IMR-90 (cell line): Measurements from ENCODE around the gene RBFOX1. TPM values are rescaled to one million over a fixed set of nuclear protein-coding genes. Genes with fewer than 3 reads are reported as not detected.

ENCODE experiments used
- ATAC-seq: fragments of 200-7000 bp; cut with Tn5 transposase; 2 replicates; pipeline ENCODE4 v1.9.1; 2020; ENCODE audit warnings: low read depth, mild to moderate bottlenecking, moderate library complexity
- BruUV-seq: library from RNA; stranded (reverse); fragments of 400-500 nt; replicated peaks from 2 replicates; lab custom pipeline; 2021; lab: Mats Ljungman, UMichigan
- CTCF ChIA-PET: fragments of 300-600 bp; formaldehyde crosslinking; extraction: SDS; loops from one replicate; lab custom pipeline; 2021; ENCODE audit warnings: antibody characterized with exemption; lab: Yijun Ruan, JAX
- POLR2A ChIA-PET: fragments of 300-600 bp; sonication (Branson Sonifier 250); formaldehyde crosslinking; loops from one replicate; lab custom pipeline; 2022; ENCODE audit warnings: antibody characterized with exemption; ENCODE audit not compliant: unreplicated experiment; lab: Charles Lee
- DNase-seq: peaks from one replicate; pipeline ENCODE4 v3.0.0; 2013
- H2AFZ ChIP-seq: replicated peaks from 2 replicates; pipeline ENCODE3; 2013; ENCODE audit warnings: low read length, mild to moderate bottlenecking; ENCODE audit not compliant: poor library complexity
- H2AK5ac ChIP-seq: 2 replicates; pipeline ENCODE4 v1.6.1; 2013; ENCODE audit warnings: low read depth, low read length, inconsistent platforms
- H2AK9ac ChIP-seq: replicated peaks from 2 replicates; pipeline ENCODE3; 2013; ENCODE audit warnings: mild to moderate bottlenecking, low read depth, low read length, moderate library complexity; ENCODE audit not compliant: poor library complexity
- H2BK120ac ChIP-seq: 2 replicates; pipeline ENCODE4 v1.6.1; 2013; ENCODE audit warnings: low read depth, low read length, inconsistent platforms
- H2BK15ac ChIP-seq: 3 replicates; pipeline ENCODE4 v1.6.1; 2013; ENCODE audit warnings: low read depth, low read length, inconsistent platforms
- H2BK20ac ChIP-seq: 2 replicates; pipeline ENCODE4 v1.6.1; 2013; ENCODE audit warnings: low read depth, mild to moderate bottlenecking, inconsistent platforms, low read length, moderate library complexity
- H2BK5ac ChIP-seq: 2 replicates; pipeline ENCODE4 v1.6.1; 2013; ENCODE audit warnings: mild to moderate bottlenecking, low read depth, low read length, inconsistent platforms; ENCODE audit not compliant: poor library complexity, severe bottlenecking
- H3K14ac ChIP-seq: replicated peaks from 2 replicates; pipeline ENCODE4 v1.6.1; 2013; ENCODE audit warnings: low read depth, low read length, inconsistent platforms
- H3K18ac ChIP-seq: 2 replicates; pipeline ENCODE4 v1.6.1; 2013; ENCODE audit warnings: low read depth, low read length, control low read depth
- H3K23ac ChIP-seq: 2 replicates; pipeline ENCODE4 v1.6.1; 2013; ENCODE audit warnings: low read depth, low read length, inconsistent platforms
- H3K27ac ChIP-seq: 2 replicates; pipeline ENCODE4 v1.5.1; 2013; ENCODE audit warnings: mild to moderate bottlenecking, control low read depth, low read length; ENCODE audit not compliant: insufficient read depth
- H3K27me3 ChIP-seq: 2 replicates; pipeline ENCODE4 v1.6.1; 2013; ENCODE audit warnings: low read length; ENCODE audit not compliant: control insufficient read depth, insufficient read depth
- H3K36me3 ChIP-seq: 2 replicates; pipeline ENCODE4 v1.6.1; 2013; ENCODE audit warnings: low read length, mixed read lengths; ENCODE audit not compliant: control insufficient read depth, insufficient read depth
- H3K4ac ChIP-seq: 2 replicates; pipeline ENCODE4 v1.6.1; 2013; ENCODE audit warnings: low read depth, low read length, inconsistent platforms
- H3K4me1 ChIP-seq: 2 replicates; pipeline ENCODE4 v1.6.1; 2013; ENCODE audit warnings: low read length, mixed read lengths; ENCODE audit not compliant: control insufficient read depth, insufficient read depth
- H3K4me2 ChIP-seq: 2 replicates; pipeline ENCODE4 v1.6.1; 2013; ENCODE audit warnings: low read depth, mild to moderate bottlenecking, control low read depth, low read length, moderate library complexity
- H3K4me3 ChIP-seq: 2 replicates; pipeline ENCODE4 v1.5.1; 2013; ENCODE audit warnings: low read depth, mild to moderate bottlenecking, control low read depth, low read length, moderate library complexity; ENCODE audit not compliant: insufficient read depth
- H3K56ac ChIP-seq: 2 replicates; pipeline ENCODE4 v1.6.1; 2013; ENCODE audit warnings: low read length, inconsistent platforms; ENCODE audit not compliant: insufficient read depth; ENCODE audit errors: extremely low read depth
- H3K79me1 ChIP-seq, 2 experiments: 2 replicates each; pipeline ENCODE4 v1.6.1; 2013; ENCODE audit warnings: low read length in 2 of 2, inconsistent platforms in 1 of 2, low read depth in 1 of 2
- H3K9ac ChIP-seq: 2 replicates; pipeline ENCODE4 v1.6.1; 2013; ENCODE audit warnings: low read depth, low read length, control low read depth
- H3K9me1 ChIP-seq: 2 replicates; pipeline ENCODE4 v1.6.1; 2013; ENCODE audit warnings: low read length, inconsistent platforms; ENCODE audit not compliant: insufficient read depth
- H3K9me3 ChIP-seq: 2 replicates; pipeline ENCODE4 v1.6.1; 2013; ENCODE audit warnings: low read length; ENCODE audit not compliant: control insufficient read depth, insufficient read depth
- H4K20me1 ChIP-seq: 2 replicates; pipeline ENCODE4 v1.6.1; 2013; ENCODE audit warnings: low read length, inconsistent platforms; ENCODE audit not compliant: insufficient read depth
- H4K5ac ChIP-seq: 2 replicates; pipeline ENCODE4 v1.6.1; 2013; ENCODE audit warnings: mild to moderate bottlenecking, low read depth, low read length, control low read depth
- H4K8ac ChIP-seq, 2 experiments: 2 replicates each; pipeline ENCODE4 v1.6.1; 2013; ENCODE audit warnings: low read depth in 2 of 2, low read length in 2 of 2, control low read depth in 1 of 2, inconsistent platforms in 1 of 2
- H4K91ac ChIP-seq: 2 replicates; pipeline ENCODE4 v1.6.1; 2013; ENCODE audit warnings: low read depth, low read length, inconsistent platforms; ENCODE audit not compliant: insufficient read depth
- CEBPB ChIP-seq: IDR thresholded peaks from 2 replicates; pipeline ENCODE4 v1.6.1; 2012; ENCODE audit warnings: low read depth, low read length, improper control_type of control experiment
- CHD1 ChIP-seq: IDR thresholded peaks from 2 replicates; pipeline ENCODE4 v1.6.1; 2012; ENCODE audit warnings: low read depth, low read length, improper control_type of control experiment
- CTCF ChIP-seq: conservative IDR thresholded peaks from 2 replicates; pipeline ENCODE4 v1.5.1; 2012; ENCODE audit warnings: mild to moderate bottlenecking, low read depth, low read length, improper control_type of control experiment
- FOS ChIP-seq: fragments of 150-350 bp; IDR thresholded peaks from 2 replicates; pipeline ENCODE4 v1.6.1; 2016; ENCODE audit warnings: low read depth, low read length
- MAFK ChIP-seq: IDR thresholded peaks from 2 replicates; pipeline ENCODE4 v1.6.1; 2012; ENCODE audit warnings: low read depth, low read length, improper control_type of control experiment
- MAZ ChIP-seq: IDR thresholded peaks from 2 replicates; pipeline ENCODE4 v1.6.1; 2012; ENCODE audit warnings: low read depth, mild to moderate bottlenecking, low read length, improper control_type of control experiment, moderate library complexity, borderline replicate concordance
- MXI1 ChIP-seq: IDR thresholded peaks from 2 replicates; pipeline ENCODE4 v1.6.1; 2012; ENCODE audit warnings: low read depth, mild to moderate bottlenecking, low read length, moderate library complexity, borderline replicate concordance
- NFE2L2 ChIP-seq: fragments of 150-350 bp; IDR thresholded peaks from 2 replicates; pipeline ENCODE4 v1.6.1; 2016; ENCODE audit warnings: low read depth, mild to moderate bottlenecking, low read length
- POLR2A ChIP-seq: IDR thresholded peaks from 2 replicates; pipeline ENCODE4 v1.6.1; 2012; ENCODE audit warnings: mild to moderate bottlenecking, low read depth, low read length
- RAD21 ChIP-seq: IDR thresholded peaks from 2 replicates; pipeline ENCODE4 v1.6.1; 2012; ENCODE audit warnings: low read length, improper control_type of control experiment
- RCOR1 ChIP-seq: IDR thresholded peaks from 2 replicates; pipeline ENCODE4 v1.6.1; 2012; ENCODE audit warnings: mild to moderate bottlenecking, low read length, improper control_type of control experiment; ENCODE audit not compliant: insufficient replicate concordance
- RFX5 ChIP-seq: IDR thresholded peaks from 2 replicates; pipeline ENCODE4 v1.8.0; 2012; ENCODE audit warnings: low read depth, mild to moderate bottlenecking, low read length, moderate library complexity
- SMC3 ChIP-seq: fragments of 150-350 bp; IDR thresholded peaks from 2 replicates; pipeline ENCODE4 v1.6.1; 2016; ENCODE audit warnings: low read depth, mild to moderate bottlenecking, antibody characterized with exemption, low read length, moderate library complexity
- WGBS, 2 experiments: methylation state at CpG; one replicate each; pipeline versions ENCODE4 v1.1.5 to v1.1.7; 2013; ENCODE audit warnings: missing lambda C conversion rate in 2 of 2; ENCODE audit not compliant: insufficient read length in 1 of 2; ENCODE audit errors: extremely low coverage in 2 of 2; 5-methylcytosine and 5-hydroxymethylcytosine counted together
- dilution Hi-C: fragments of 300-500 bp; cut with HindIII; formaldehyde crosslinking; loops from one replicate; pipeline ENCODE4 v1.14.3; 2018; ENCODE audit warnings: low sequenced_read_pairs; ENCODE audit not compliant: unreplicated experiment
- in situ Hi-C: fragments of 300-500 bp; cut with MboI; formaldehyde crosslinking; loops from 3 replicates; pipeline ENCODE4 v1.14.3; 2019; ENCODE audit warnings: low sequenced_read_pairs, inconsistent platforms, mixed read lengths
- intact Hi-C: fragments of 100-400 bp; cut with micrococcal nuclease; formaldehyde crosslinking; loops from 2 replicates; pipeline ENCODE4 v1.10.0; 2022
- polyA plus RNA-seq, 3 experiments: library from polyadenylated mRNA; depleted of rRNA; stranded (reverse); fragments of >200 nt; gene quantifications; 2 replicates each; pipeline ENCODE4 v1.2.3, GENCODE V29; 2012; ENCODE audit warnings: low replicate concordance in 1 of 3
- total RNA-seq: library from RNA; depleted of rRNA; stranded (reverse); fragments of >200 nt; gene quantifications from 2 replicates; pipeline ENCODE4 v1.2.3, GENCODE V29; 2012
- TF ChIP-seq, protein P1 (sequence below): fragments of 150-350 bp; IDR thresholded peaks from 2 replicates; pipeline ENCODE4 v1.6.1; 2016; ENCODE audit warnings: low read depth, mild to moderate bottlenecking, low read length, moderate library complexity, borderline replicate concordance
- TF ChIP-seq, protein P2 (sequence below): fragments of 150-350 bp; IDR thresholded peaks from 2 replicates; pipeline ENCODE4 v1.6.1; 2017; ENCODE audit warnings: mild to moderate bottlenecking, antibody characterized with exemption, low read length, low read depth

Gene RBFOX1
- total and polyA plus RNA-seq, 2 of the 4 experiments (the other 2 are of a cell fraction) = not detected

GRCh38 chr16:7624871-7625766, 292.5 kb downstream of the RBFOX1 start:
- BruUV-seq = no TSS peak
- no peak overlapping the region for H4K91ac ChIP-seq
- H2BK20ac ChIP-seq = no peak overlapping the region
- no peak overlapping the region for H2BK15ac ChIP-seq
- H4K8ac ChIP-seq = no peak overlapping the region
- POLR2A ChIA-PET = no interaction called here
- no peaks in the 10 kb centered on the region for H3K36me3 ChIP-seq
- H3K56ac ChIP-seq = no peak overlapping the region
- H3K27me3 ChIP-seq = no peaks in the 10 kb centered on the region
- no peak overlapping the region for H2AK9ac ChIP-seq
- H3K9me1 ChIP-seq = no peaks in the 10 kb centered on the region
- H3K23ac ChIP-seq = no peak overlapping the region
- no peak overlapping the region for H3K4ac ChIP-seq
- CTCF ChIA-PET = no interaction called here
- no peaks in the 10 kb centered on the region for H4K20me1 ChIP-seq
- intact Hi-C loops = no loop called here
- dilution Hi-C loops = no loop called here
- in situ Hi-C loops = no loop called here
- no peak overlapping the region for H2BK120ac ChIP-seq
- H3K27ac ChIP-seq = no peak overlapping the region
- no peak overlapping the region for H2AK5ac ChIP-seq
- no peak for ATAC-seq
- H3K79me1 ChIP-seq = no peaks in the 10 kb centered on the region
- no peak overlapping the region for H4K5ac ChIP-seq
- WGBS, 2 experiments = no CpG with 5 or more reads among the region's 14 CpGs
- H3K4me2 ChIP-seq = no peak overlapping the region
- H3K9ac ChIP-seq = no peak overlapping the region
- H3K4me3 ChIP-seq = no peak overlapping the region
- H2BK5ac ChIP-seq = no peak overlapping the region
- H2AFZ ChIP-seq = no peak overlapping the region
- H3K4me1 ChIP-seq = no peaks in the 10 kb centered on the region
- no peak overlapping the region for H3K14ac ChIP-seq
- peaks cover 22% of the 10 kb centered on the region for H3K9me3 ChIP-seq
- no peak overlapping the region for H3K18ac ChIP-seq
- DNase-seq = no peak
- no peak for TF ChIP-seq MAZ
- TF ChIP-seq RAD21 = no peak
- TF ChIP-seq, protein P1, sequence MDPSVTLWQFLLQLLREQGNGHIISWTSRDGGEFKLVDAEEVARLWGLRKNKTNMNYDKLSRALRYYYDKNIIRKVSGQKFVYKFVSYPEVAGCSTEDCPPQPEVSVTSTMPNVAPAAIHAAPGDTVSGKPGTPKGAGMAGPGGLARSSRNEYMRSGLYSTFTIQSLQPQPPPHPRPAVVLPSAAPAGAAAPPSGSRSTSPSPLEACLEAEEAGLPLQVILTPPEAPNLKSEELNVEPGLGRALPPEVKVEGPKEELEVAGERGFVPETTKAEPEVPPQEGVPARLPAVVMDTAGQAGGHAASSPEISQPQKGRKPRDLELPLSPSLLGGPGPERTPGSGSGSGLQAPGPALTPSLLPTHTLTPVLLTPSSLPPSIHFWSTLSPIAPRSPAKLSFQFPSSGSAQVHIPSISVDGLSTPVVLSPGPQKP = no peak
- TF ChIP-seq RFX5 = no peak
- TF ChIP-seq CEBPB = no peak
- TF ChIP-seq RCOR1 = no peak
- no peak for TF ChIP-seq NFE2L2
- TF ChIP-seq MAFK = no peak
- no peak for TF ChIP-seq FOS
- TF ChIP-seq CHD1 = no peak
- TF ChIP-seq MXI1 = no peak
- no peak for TF ChIP-seq POLR2A
- TF ChIP-seq, protein P2, sequence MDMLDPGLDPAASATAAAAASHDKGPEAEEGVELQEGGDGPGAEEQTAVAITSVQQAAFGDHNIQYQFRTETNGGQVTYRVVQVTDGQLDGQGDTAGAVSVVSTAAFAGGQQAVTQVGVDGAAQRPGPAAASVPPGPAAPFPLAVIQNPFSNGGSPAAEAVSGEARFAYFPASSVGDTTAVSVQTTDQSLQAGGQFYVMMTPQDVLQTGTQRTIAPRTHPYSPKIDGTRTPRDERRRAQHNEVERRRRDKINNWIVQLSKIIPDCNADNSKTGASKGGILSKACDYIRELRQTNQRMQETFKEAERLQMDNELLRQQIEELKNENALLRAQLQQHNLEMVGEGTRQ = no peak
- no peak for TF ChIP-seq SMC3
- no peak for TF ChIP-seq CTCF
